ENCODE data around the gene NPR1.
"Not testable (repeated sequence)": the region's sequence is repeated elsewhere in the genome, so short reads cannot be mapped to it uniquely, and the experiment has no call there.

The NPR1 gene

GRCh38 chr1:153678519-153679336 is at the start of gene NPR1:
Gene NPR1, plus strand, starts transcription at chr1:153678688. Its CDS starts 421 bp downstream, at chr1:153679109.
- no peak for DNase-seq

DNA sequence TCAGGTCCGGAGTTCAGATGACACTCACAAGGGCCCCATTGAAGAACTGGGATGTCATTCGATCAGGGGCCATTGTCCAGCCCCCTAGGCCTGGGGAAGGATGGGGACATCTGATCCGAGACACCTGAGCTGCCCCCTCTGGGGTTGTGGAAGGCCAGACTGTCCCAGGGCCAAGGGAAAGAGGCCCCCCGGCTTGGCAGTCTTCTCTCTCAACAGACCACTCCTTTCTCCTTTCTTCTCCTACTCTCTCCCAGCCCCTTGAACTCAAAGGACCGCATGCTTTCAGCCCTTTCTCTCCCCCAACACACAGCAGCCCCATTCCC is 49.2 kb upstream of the NPR1 start:
- no peak for DNase-seq

- no peak for DNase-seq
Observed at GRCh38 chr1:153629971-153630370, 48.5 kb upstream of the NPR1 start.

- DNase-seq, result no peak
Observed at GRCh38 chr1:153630384-153630783, 48.1 kb upstream of the NPR1 start.

DNA sequence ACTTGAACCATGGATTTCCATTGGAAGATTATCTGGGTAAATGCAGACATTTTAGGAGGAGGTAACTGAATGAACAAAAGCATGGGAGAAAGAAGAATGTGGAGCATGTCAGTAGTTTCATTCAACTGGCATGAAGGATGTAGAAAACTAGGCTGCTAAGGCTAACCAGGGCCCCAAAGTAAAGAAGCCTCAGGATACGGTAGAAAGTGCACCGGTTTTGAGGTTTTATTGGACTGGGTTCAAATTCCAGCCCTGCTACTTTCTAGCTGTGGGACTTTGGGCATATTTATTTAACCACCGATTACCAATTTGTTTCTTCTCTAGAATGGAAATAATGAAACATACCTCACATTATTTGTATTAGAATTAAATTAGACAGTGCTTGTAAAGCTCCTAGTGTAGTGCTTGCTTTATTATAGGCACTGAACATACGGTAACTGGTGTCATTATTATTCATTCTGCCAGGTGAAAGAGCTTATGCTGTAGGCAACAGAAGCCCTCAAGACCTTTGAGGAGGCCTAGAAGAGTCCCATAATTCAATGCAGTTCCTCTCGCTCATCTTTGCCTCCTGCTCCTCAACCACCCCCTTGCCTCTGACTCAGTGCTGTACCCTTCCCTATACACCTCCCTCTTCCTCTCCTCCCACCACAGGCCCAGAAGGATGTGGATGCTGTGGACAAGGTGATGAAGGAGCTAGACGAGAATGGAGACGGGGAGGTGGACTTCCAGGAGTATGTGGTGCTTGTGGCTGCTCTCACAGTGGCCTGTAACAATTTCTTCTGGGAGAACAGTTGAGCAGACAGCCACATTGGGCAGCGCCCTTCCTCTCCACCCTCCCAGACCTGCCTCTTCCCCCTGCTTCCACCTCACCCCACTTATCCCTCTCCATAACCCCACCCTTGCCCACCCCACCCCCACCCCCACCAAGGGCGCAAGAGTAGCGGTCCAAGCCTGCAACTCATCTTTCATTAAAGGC is 47.2 kb upstream of the NPR1 start:
- DNase-seq, result no peak

GRCh38 chr1:153633161-153633753 is 45.2 kb upstream of the NPR1 start:
- DNase-seq, result no peak

DNA sequence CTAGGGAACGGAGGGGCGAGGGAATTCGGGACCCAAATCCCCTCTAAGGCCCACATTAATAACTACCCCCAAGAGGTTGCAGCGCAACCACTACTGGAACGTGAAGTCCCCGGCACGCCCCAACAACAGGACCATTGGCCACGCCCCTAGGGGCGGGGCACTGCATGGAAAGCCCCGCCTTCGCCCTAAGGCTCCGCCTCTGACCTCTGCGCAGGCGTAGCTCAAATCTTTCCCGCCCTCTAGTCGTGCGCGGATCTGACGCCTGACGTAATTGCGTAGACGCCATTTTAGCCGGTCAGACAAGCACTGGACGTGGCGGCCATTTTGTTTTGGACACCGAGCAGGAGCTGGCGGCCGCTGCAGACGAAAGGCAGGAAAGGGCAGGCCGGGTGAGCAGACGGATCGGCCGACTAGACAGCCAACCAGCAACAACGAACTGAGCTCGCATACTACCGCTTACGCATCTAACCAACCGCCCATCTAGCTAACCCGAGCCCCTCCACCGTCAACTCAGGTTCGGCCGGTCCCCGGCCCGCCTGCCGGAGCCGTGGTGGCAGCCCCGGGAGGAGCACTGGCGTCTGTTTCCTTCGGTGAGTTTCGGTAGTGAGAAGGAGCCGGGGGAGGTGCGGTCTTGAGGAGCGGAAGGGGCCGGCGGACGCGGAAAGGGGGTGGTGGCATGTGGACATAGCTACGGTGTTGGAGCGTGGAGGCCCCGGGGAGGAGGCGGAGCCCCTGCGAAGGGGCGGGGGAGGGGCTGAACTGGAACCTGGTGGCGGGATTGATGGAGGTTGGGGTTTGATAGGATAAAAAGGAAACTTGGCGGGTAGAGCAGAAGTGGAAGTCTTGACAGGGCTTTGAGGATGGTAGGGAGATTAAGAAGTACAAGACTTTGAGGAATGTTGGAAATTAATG is 44.5 kb upstream of the NPR1 start, which contains the start of gene CHTOP:
CHTOP (plus strand) TSS at position 313 of the 912 bp plus-strand sequence. CDS start 2,523 bp downstream, outside the sequence.
- peak; percentile 99 for DNase-seq

DNA sequence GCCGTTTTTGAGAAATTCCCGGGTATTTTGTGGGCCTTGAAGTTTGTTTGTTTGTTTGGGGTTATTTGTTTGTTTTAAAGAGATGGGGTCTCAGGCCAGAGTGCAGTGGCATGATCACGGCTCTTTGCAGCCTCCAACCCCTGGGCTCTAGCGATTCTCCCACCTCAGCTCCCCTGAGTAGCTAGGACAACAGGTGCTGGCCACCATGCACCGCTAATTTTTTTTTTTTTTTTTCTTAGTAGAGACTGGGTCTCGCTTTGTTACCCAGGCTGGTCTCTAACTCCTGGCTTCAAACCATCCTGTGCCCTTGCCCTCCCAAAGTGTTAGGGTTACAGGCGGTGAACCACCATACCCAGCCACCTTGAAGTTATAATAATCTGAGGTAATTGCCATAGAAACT is 42.6 kb upstream of the NPR1 start:
- no peak for DNase-seq

DNA sequence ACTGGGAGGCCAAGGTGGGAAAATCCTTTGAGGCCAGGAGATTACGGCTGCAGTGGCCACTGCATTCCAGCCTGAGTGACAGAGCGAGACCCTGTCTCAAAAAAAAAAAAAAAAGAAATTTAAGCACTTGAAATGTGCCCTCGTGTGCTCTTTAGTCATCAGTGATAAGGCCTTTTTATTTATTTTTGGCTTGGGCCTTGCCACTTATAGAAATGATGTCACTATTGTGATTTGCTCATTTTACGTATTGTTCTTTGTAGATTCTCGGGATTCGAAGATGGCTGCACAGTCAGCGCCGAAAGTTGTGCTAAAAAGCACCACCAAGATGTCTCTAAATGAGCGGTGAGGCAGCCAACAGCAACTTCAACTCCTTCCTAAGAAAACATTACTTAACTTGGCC is 42.2 kb upstream of the NPR1 start:
- DNase-seq, result no peak

GRCh38 chr1:153638261-153638660 is 40.2 kb upstream of the NPR1 start:
- no peak for DNase-seq

DNA sequence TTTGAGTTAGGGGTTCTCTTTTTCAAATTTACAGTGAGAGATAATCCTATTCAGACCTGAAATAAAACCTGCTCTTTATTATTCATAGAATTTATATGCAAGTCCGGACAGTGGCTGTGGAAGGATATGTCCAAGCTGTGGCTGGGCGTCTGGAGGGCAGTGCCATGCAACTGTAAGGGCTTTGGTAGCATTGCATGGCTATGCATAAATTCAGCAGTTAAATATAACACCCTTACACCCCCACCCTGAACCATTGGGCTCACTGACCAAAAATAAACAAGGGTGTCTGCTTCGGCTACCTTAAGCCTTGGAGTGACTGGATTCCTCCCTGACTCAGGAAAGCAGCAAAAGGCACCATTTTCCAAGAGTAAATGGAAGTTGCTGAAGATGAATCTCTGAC is 39.2 kb upstream of the NPR1 start:
- no peak for DNase-seq

DNA sequence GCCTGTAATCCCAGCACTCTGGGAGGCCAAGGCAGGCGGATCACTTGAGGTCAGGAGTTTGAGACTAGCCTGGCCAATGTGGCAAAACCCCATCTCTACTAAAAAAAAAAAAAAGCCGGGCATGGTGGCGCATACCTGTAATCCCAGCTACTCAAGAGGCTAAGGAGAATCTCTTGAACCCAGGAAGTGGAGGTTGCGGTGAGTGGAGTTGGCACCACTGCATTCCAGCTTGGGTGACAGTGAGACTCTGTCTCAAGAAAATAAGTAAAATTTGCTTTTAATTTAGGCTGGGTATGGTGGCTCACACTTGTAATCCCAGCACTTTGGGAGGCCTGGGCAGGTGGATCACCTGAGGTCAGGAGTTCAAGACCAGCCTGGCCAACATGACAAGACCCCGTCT is 38.3 kb upstream of the NPR1 start:
- not testable (repeated sequence) for DNase-seq

- DNase-seq, result no peak
Observed at GRCh38 chr1:153640861-153641260, 37.6 kb upstream of the NPR1 start.

DNA sequence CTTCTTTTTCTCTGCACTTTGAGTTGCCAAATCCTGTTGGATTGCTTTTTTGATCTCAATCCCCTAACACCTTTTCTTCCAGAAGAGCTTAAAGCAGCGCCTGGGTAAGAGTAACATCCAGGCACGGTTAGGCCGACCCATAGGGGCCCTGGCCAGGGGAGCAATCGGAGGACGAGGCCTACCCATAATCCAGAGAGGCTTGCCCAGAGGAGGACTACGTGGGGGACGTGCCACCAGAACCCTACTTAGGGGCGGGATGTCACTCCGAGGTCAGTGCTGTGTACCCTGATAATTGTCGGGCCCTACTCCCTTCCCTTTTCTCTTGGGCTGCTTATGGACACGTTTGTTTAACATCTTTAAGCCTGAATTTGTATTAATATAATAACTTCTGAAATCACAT is 36.3 kb upstream of the NPR1 start:
- no peak for DNase-seq

DNA sequence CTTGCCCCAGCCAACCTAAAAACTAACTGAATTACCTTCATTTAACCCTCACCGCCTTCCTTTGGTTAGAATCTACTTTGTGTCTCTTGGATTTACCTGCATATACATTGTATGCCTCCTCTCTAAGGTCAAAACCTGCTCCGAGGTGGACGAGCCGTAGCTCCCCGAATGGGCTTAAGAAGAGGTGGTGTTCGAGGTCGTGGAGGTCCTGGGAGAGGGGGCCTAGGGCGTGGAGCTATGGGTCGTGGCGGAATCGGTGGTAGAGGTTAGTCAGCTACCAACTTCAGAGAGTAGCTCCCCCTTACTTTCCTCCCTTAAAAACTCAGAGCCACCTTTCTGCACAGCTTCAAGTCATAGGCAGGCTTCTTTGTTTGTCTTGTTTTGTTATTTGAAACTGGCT is 35.4 kb upstream of the NPR1 start:
- DNase-seq, result no peak

DNA sequence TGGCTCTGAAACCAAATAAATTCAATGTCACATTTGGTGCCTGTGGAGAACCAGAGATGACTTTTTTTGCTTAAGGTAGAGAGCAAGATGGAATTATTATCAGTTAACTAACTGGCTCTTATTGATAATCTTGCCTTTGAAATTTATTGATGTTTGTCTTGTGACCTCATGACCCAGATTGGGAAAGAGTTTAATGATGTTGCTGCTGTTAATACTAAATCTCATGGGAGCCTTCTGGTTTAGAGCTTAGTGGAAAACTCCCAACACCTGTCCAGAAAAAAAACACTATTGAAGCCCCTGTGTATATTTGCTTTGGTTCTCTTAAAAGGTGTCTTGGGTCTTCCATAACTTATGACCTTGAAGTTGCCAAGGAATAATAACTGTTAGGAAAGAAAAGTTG is 34.7 kb upstream of the NPR1 start:
- no peak for DNase-seq

- DNase-seq, result no peak
Observed at GRCh38 chr1:153646672-153647345, 31.7 kb upstream of the NPR1 start.

- no peak for DNase-seq
Observed at GRCh38 chr1:153647346-153647714, 31.2 kb upstream of the NPR1 start.

DNA sequence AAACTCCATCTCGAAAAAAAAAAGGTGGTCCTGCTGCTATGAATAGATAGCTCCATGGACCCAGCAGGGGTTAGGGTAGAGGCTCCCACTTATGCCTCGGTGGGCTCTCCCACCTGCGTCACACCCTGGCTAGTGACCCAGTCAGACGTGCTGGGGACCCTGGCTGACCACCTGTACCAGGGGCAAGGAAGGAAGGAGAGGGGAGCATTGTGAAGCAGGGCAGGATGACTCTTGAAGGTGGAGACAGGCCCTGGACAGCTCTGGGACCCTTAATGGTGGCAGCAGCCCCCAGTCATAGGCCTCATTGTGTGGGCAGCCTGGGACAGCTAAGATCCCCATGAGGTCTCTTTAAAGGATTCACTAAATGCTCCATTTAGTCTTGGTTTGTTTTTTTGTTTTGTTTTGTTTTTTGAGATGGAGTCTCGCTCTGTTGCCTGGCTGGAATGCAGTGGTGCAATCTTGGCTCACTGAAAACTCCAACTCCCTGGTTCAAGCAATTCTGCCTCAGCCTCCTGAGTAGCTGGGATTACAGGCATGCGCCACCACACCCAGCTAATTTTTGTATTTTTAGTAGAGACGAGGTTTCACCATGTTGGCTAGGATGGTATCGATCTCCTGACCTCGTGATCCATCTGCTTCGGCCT is 30.4 kb upstream of the NPR1 start:
- DNase-seq, result no peak

DNA sequence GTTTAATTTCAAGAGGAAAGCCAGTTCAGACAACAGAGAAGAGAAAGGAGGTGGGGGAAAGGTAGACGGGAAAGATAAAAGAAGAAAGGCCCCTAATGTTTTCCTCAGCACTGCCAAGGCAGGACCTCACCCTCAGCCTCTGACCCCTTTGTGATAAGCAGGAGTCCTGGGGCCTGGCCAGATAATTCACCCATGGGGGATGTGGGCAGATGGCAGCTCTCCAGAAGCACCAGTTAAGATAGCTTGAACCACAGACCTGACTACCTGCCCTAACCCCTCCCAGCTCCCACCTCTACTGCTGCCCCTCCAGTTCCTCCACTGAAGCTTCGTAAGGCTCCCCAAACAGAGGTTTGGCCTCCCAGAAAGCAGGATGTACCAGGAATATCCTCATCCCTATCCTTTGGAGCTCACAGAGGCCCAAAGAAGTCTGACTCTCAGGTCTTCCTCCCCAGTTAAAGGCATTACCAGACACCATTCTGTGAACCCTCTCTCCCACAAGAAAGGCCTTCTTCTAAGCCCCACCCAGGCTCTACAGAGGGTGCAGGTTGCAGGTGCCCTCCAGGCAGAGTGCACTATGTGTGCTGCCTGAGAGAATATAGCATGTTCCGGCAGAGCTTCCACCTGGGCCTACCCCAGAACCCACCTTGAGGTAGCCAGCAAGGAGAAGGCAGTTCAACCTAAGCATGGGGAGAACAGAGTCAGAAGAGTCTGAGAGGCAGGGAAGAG is 29.2 kb upstream of the NPR1 start:
- DNase-seq, result no peak

DNA sequence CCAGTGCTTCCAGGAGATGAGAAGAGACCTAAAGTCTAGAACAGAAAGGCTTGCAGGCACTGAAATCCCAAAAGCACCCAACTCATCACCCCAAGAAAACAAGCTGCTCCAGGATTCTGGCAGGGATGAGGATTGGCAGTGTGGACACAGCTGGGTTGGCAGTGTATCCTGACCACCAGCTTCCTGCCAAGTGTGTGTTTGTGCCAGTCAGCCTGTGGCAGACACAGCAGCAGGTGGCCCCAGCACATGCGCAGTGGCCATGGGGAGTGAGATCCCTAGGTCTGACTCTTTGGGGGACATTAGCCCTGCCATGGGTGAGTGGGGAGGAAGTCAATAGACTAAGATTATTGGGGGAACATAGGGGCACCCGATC is 28.6 kb upstream of the NPR1 start:
- DNase-seq, result no peak
